Osteocyte (in vitro differentiated cells): ENCODE measurements around the gene CASKIN1. TPM values are rescaled to one million over a fixed set of nuclear protein-coding genes. Genes with fewer than 3 reads are reported as not detected.

ENCODE experiments used
- DNase-seq: peaks from one replicate; pipeline ENCODE4 v3.0.0; 2021; ENCODE audit warnings: mixed read lengths; ENCODE audit not compliant: unreplicated experiment; ENCODE audit errors: extremely low spot score
- H3K27ac Mint-ChIP-seq: one replicate; pipeline ENCODE4 v1.8.0; 2021; ENCODE audit warnings: mild to moderate bottlenecking, mixed read lengths; ENCODE audit not compliant: unreplicated experiment
- H3K27me3 Mint-ChIP-seq: one replicate; pipeline ENCODE4 v1.8.0; 2021; ENCODE audit warnings: mixed read lengths; ENCODE audit not compliant: unreplicated experiment
- H3K36me3 Mint-ChIP-seq: one replicate; pipeline ENCODE4 v1.8.0; 2021; ENCODE audit warnings: mixed read lengths; ENCODE audit not compliant: unreplicated experiment
- H3K4me1 Mint-ChIP-seq: one replicate; pipeline ENCODE4 v1.8.0; 2021; ENCODE audit warnings: mixed read lengths; ENCODE audit not compliant: unreplicated experiment
- H3K4me3 Mint-ChIP-seq: one replicate; pipeline ENCODE4 v1.8.0; 2021; ENCODE audit warnings: mild to moderate bottlenecking, moderate library complexity, mixed read lengths; ENCODE audit not compliant: unreplicated experiment
- H3K9me3 Mint-ChIP-seq: one replicate; pipeline ENCODE4 v1.8.0; 2021; ENCODE audit warnings: mixed read lengths; ENCODE audit not compliant: unreplicated experiment
- total RNA-seq: library from RNA; stranded (reverse); gene quantifications from 2 replicates; pipeline ENCODE4 v1.2.1, GENCODE V29; 2021
- TF ChIP-seq, protein P1 (sequence below): fragments of 200-600 bp; sonication (generic); IDR thresholded peaks from 2 replicates; pipeline ENCODE4 v1.5.0; 2021; ENCODE audit warnings: antibody characterized with exemption, mild to moderate bottlenecking, moderate library complexity

Gene CASKIN1
- total RNA-seq, 1 donor from 2014 or later, result 2.4 TPM

- Mint-ChIP-seq H3K36me3 (peaks cover 7% of the 10 kb centered on the region), H3K27me3 (no peaks in the 10 kb centered on the region), H3K9me3 (no peaks in the 10 kb centered on the region)
Observed at GRCh38 chr16:2237493-2238149, 41.2 kb upstream of the CASKIN1 start.

DNA sequence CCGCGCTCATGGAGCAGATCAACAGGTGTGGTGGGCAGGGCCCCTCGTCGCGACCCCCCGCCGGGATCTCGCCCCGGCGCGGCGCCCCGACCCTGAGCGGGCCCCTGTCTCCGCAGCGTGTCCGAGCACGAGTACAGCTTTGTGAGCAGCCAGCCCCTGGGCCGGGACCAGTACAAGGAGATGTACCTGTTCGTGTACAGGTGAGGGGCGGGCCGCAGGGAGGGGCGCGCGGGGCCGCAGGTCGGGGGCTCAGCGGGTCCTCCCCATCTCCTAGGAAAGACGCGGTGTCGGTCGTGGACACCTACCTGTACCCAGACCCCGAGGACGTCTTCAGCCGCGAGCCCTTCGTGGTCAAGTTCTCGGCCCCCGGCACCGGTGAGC, 40.7 kb upstream of the CASKIN1 start:
- no peaks in the 10 kb centered on the region for H3K27me3 Mint-ChIP-seq
- H3K27ac Mint-ChIP-seq, result no peak overlapping the region
- H3K36me3 Mint-ChIP-seq, result peaks cover 3% of the 10 kb centered on the region
- TF ChIP-seq, protein P1, sequence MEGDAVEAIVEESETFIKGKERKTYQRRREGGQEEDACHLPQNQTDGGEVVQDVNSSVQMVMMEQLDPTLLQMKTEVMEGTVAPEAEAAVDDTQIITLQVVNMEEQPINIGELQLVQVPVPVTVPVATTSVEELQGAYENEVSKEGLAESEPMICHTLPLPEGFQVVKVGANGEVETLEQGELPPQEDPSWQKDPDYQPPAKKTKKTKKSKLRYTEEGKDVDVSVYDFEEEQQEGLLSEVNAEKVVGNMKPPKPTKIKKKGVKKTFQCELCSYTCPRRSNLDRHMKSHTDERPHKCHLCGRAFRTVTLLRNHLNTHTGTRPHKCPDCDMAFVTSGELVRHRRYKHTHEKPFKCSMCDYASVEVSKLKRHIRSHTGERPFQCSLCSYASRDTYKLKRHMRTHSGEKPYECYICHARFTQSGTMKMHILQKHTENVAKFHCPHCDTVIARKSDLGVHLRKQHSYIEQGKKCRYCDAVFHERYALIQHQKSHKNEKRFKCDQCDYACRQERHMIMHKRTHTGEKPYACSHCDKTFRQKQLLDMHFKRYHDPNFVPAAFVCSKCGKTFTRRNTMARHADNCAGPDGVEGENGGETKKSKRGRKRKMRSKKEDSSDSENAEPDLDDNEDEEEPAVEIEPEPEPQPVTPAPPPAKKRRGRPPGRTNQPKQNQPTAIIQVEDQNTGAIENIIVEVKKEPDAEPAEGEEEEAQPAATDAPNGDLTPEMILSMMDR, result no peak
- DNase-seq, result no peak
- no peaks in the 10 kb centered on the region for H3K9me3 Mint-ChIP-seq
- H3K4me3 Mint-ChIP-seq, result no peak overlapping the region
- peaks cover 2% of the 10 kb centered on the region for H3K4me1 Mint-ChIP-seq

More at GRCh38 chr16:2237493-2238149, 41.2 kb upstream of the CASKIN1 start:
- DNase-seq, result no peak
- peaks cover 2% of the 10 kb centered on the region for H3K4me1 Mint-ChIP-seq
- no peak overlapping the region for H3K4me3 Mint-ChIP-seq
- TF ChIP-seq, protein P1, result no peak
- no peak overlapping the region for H3K27ac Mint-ChIP-seq

- no peak for DNase-seq
- peaks cover 3% of the 10 kb centered on the region for H3K36me3 Mint-ChIP-seq
- H3K9me3 Mint-ChIP-seq, result no peaks in the 10 kb centered on the region
- H3K27ac Mint-ChIP-seq, result no peak within 1 kb of the TSS
- TF ChIP-seq, protein P1, result no peak
- H3K27me3 Mint-ChIP-seq, result no peaks in the 10 kb centered on the region
- H3K4me1 Mint-ChIP-seq, result peaks cover 2% of the 10 kb centered on the region
- no peak within 1 kb of the TSS for H3K4me3 Mint-ChIP-seq
Observed at GRCh38 chr16:2236337-2237101, 40.1 kb upstream of the CASKIN1 start, which contains the start of gene DNASE1L2. Gene DNASE1L2, plus strand, starts transcription at chr16:2236444. Its CDS starts 373 bp downstream, at chr16:2236817.

GRCh38 chr16:2235695-2236336, 39.4 kb upstream of the CASKIN1 start:
- H3K27me3 Mint-ChIP-seq, result no peaks in the 10 kb centered on the region
- TF ChIP-seq, protein P1, result no peak
- H3K27ac Mint-ChIP-seq, result no peak overlapping the region
- H3K36me3 Mint-ChIP-seq, result peaks cover 3% of the 10 kb centered on the region
- no peak for DNase-seq
- H3K4me1 Mint-ChIP-seq, result peaks cover 2% of the 10 kb centered on the region
- no peaks in the 10 kb centered on the region for H3K9me3 Mint-ChIP-seq
- H3K4me3 Mint-ChIP-seq, result no peak overlapping the region

- no peak for DNase-seq
- Mint-ChIP-seq H3K4me3 (no peak overlapping the region), H3K9me3 (no peaks in the 10 kb centered on the region), H3K27ac (no peak overlapping the region), H3K27me3 (no peaks in the 10 kb centered on the region), H3K36me3 (peaks cover 3% of the 10 kb centered on the region), H3K4me1 (peaks cover 2% of the 10 kb centered on the region)
- TF ChIP-seq, protein P1, result no peak
Observed at GRCh38 chr16:2235234-2235651, 38.8 kb upstream of the CASKIN1 start.
